Loucy (cell line): ENCODE data around the gene TOM1L2.
A peak's percentile ranks its signal among the peaks of the same experiment; 100 is the strongest.

Experiments used
- H2AFZ ChIP-seq: fragments of 200-600 bp; sonication (generic); 2 replicates; pipeline ENCODE4 v1.6.0; 2016; ENCODE audit warnings: antibody characterized with exemption, mild to moderate bottlenecking, low read length, moderate library complexity
- H3F3A ChIP-seq: fragments of 200-600 bp; 2 replicates; pipeline ENCODE4 v1.6.0; 2016; ENCODE audit warnings: antibody characterized with exemption, low read depth, mild to moderate bottlenecking
- H3K27me3 ChIP-seq: fragments of 200-600 bp; sonication (generic); 2 replicates; pipeline ENCODE4 v1.6.1; 2014; ENCODE audit warnings: low read length, mild to moderate bottlenecking; ENCODE audit not compliant: insufficient read depth, poor library complexity, severe bottlenecking
- H3K36me3 ChIP-seq: fragments of 200-600 bp; sonication (generic); 2 replicates; pipeline ENCODE4 v1.6.1; 2016; ENCODE audit warnings: low read length; ENCODE audit not compliant: insufficient read depth
- H3K4me1 ChIP-seq: fragments of 200-600 bp; sonication (generic); 2 replicates; pipeline ENCODE4 v1.5.1; 2014; ENCODE audit warnings: low read length, mild to moderate bottlenecking; ENCODE audit not compliant: insufficient read depth, poor library complexity, severe bottlenecking
- H3K4me2 ChIP-seq: fragments of 200-600 bp; sonication (generic); 2 replicates; pipeline ENCODE4 v1.6.0; 2014; ENCODE audit warnings: antibody characterized with exemption, low read length, low read depth, mild to moderate bottlenecking; ENCODE audit not compliant: poor library complexity, severe bottlenecking
- H3K4me3 ChIP-seq: fragments of 200-600 bp; sonication (generic); 2 replicates; pipeline ENCODE4 v1.5.1; 2014; ENCODE audit warnings: low read length, mild to moderate bottlenecking, mixed read lengths; ENCODE audit not compliant: poor library complexity, severe bottlenecking
- H3K79me2 ChIP-seq: fragments of 200-600 bp; sonication (generic); 2 replicates; pipeline ENCODE4 v1.6.1; 2014; ENCODE audit warnings: low read length; ENCODE audit not compliant: insufficient read depth
- H3K9ac ChIP-seq: fragments of 200-600 bp; sonication (generic); 2 replicates; pipeline ENCODE4 v1.6.0; 2014; ENCODE audit warnings: mild to moderate bottlenecking, low read depth, low read length, moderate library complexity; ENCODE audit not compliant: poor library complexity, severe bottlenecking
- H3K9me2 ChIP-seq: fragments of 200-600 bp; sonication (generic); replicated peaks from 2 replicates; pipeline ENCODE4 v1.6.1; 2016; ENCODE audit warnings: low read depth, low read length, mixed read lengths
- H3K9me3 ChIP-seq: fragments of 200-600 bp; sonication (generic); 2 replicates; pipeline ENCODE4 v1.6.1; 2014; ENCODE audit warnings: mild to moderate bottlenecking, antibody characterized with exemption, low read length, low read depth; ENCODE audit not compliant: insufficient read depth
- H4K20me1 ChIP-seq: fragments of 200-600 bp; sonication (generic); 2 replicates; pipeline ENCODE4 v1.6.0; 2014; ENCODE audit warnings: antibody characterized with exemption, low read length, mild to moderate bottlenecking; ENCODE audit not compliant: insufficient read depth, poor library complexity, severe bottlenecking
- EZH2phosphoT487 ChIP-seq: fragments of 200-600 bp; IDR thresholded peaks from 2 replicates; pipeline ENCODE4 v1.6.1; 2018; ENCODE audit warnings: antibody characterized with exemption, mild to moderate bottlenecking, moderate library complexity, borderline replicate concordance
- TF ChIP-seq, protein P1 (sequence below): fragments of 200-600 bp; sonication (generic); conservative IDR thresholded peaks from 2 replicates; pipeline ENCODE4 v1.5.1; 2014; ENCODE audit warnings: mild to moderate bottlenecking, antibody characterized with exemption, low read length

TOM1L2 gene

DNA sequence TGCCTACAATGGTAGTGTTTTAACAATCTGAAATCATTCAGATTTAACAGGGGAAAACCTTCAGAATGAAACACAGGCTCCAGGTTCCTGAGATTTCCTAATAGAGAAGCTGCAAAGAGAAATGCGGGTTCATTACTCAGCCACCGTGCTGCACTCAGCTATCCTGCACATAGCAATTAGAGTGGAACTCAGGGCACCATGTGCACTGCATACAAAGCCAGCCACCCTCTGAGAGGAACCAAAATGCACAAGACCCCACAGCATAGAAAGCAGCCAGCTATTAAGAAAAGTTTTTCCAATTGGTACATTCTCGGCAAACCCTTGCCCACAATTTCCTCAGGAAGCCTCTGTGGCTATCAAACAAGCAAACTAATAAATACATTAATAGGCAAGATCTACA lies 37.4 kb downstream of the TOM1L2 start:
- no peaks in the 10 kb centered on the region for H4K20me1 ChIP-seq
- no peaks in the 10 kb centered on the region; the same call in 1 of the 2 replicates for H3K79me2 ChIP-seq
- H3F3A ChIP-seq, result no peaks in the 10 kb centered on the region
- H3K27me3 ChIP-seq, result no peaks in the 10 kb centered on the region
- peak overlapping the region; percentile 36 for H3K4me2 ChIP-seq
- no peaks in the 10 kb centered on the region for H3K9me2 ChIP-seq
- H3K4me1 ChIP-seq, result peaks cover 32% of the 10 kb centered on the region
- no peak overlapping the region for H3K4me3 ChIP-seq
- H3K9ac ChIP-seq, result no peak overlapping the region
- no peak overlapping the region for H2AFZ ChIP-seq
- no peaks in the 10 kb centered on the region for H3K36me3 ChIP-seq
- no peaks in the 10 kb centered on the region for H3K9me3 ChIP-seq
- TF ChIP-seq EZH2phosphoT487, result no peak
- TF ChIP-seq, protein P1, sequence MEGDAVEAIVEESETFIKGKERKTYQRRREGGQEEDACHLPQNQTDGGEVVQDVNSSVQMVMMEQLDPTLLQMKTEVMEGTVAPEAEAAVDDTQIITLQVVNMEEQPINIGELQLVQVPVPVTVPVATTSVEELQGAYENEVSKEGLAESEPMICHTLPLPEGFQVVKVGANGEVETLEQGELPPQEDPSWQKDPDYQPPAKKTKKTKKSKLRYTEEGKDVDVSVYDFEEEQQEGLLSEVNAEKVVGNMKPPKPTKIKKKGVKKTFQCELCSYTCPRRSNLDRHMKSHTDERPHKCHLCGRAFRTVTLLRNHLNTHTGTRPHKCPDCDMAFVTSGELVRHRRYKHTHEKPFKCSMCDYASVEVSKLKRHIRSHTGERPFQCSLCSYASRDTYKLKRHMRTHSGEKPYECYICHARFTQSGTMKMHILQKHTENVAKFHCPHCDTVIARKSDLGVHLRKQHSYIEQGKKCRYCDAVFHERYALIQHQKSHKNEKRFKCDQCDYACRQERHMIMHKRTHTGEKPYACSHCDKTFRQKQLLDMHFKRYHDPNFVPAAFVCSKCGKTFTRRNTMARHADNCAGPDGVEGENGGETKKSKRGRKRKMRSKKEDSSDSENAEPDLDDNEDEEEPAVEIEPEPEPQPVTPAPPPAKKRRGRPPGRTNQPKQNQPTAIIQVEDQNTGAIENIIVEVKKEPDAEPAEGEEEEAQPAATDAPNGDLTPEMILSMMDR, result no peak

DNA sequence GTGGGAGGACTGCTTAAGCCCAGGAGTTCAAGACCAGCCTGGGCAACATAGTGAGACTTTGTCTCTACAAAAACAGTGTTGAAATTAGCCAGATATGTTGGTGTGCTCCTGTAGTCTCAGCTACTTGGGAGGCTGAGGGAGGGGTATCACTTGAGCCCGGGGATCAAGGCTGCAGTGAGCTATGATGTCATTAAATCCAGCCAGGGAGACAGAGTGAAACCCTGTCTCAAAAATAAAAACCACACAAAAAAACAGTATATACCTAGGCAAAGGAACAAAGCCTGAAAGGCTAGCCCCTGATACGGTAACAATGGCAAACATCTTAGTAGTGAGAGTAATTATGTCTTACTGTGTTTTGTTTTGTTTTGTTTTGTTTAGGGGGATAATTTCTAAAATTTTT lies 38.0 kb downstream of the TOM1L2 start:
- Histone ChIP-seq H3K27me3 (no peaks in the 10 kb centered on the region), H3K9ac (no peak overlapping the region), H3K36me3 (no peaks in the 10 kb centered on the region), H3K79me2 (no peaks in the 10 kb centered on the region; the same call in 1 of the 2 replicates), H2AFZ (no peak overlapping the region), H3K4me2 (peak overlapping the region; percentile 36), H3F3A (no peaks in the 10 kb centered on the region), H3K9me3 (no peaks in the 10 kb centered on the region), H3K4me3 (no peak overlapping the region), H3K4me1 (peaks cover 32% of the 10 kb centered on the region), H4K20me1 (no peaks in the 10 kb centered on the region), H3K9me2 (no peaks in the 10 kb centered on the region)
- no peak for TF ChIP-seq EZH2phosphoT487
- TF ChIP-seq, protein P1, result no peak

DNA sequence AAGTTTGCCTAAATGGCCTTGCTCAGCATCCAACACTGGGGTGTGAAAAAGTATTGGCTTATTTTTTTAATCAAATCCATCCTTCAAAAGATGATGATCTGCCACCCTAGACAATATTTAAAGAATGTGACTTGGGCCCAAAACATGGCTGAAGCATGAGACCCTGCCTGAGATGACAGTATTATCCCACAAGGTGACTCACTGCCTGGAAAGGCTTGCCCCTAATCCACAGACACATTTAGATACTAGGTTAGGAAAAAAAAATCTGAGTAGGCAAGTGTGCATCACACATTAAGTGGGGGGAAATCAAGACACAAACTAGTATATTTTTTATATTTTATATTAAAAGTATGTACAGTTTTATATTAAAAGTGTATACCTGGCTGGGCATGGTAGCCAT lies 38.4 kb downstream of the TOM1L2 start:
- H3K9me2 ChIP-seq, result no peaks in the 10 kb centered on the region
- H3F3A ChIP-seq, result no peaks in the 10 kb centered on the region
- no peaks in the 10 kb centered on the region; the same call in 1 of the 2 replicates for H3K79me2 ChIP-seq
- H3K4me1 ChIP-seq, result peaks cover 32% of the 10 kb centered on the region
- H3K9me3 ChIP-seq, result no peaks in the 10 kb centered on the region
- H3K4me3 ChIP-seq, result no peak overlapping the region
- H4K20me1 ChIP-seq, result no peaks in the 10 kb centered on the region
- no peak for TF ChIP-seq EZH2phosphoT487
- TF ChIP-seq, protein P1, result no peak
- H2AFZ ChIP-seq, result no peak overlapping the region
- no peaks in the 10 kb centered on the region for H3K27me3 ChIP-seq
- no peak overlapping the region for H3K4me2 ChIP-seq
- no peaks in the 10 kb centered on the region for H3K36me3 ChIP-seq
- no peak overlapping the region for H3K9ac ChIP-seq
